Neutrophil (primary cell): Measurements from ENCODE around the gene TRERF1.

Experiments used
- H3K27ac ChIP-seq: fragments of 200-600 bp; sonication (generic); 2 replicates; pipeline ENCODE4 v1.5.1; 2016; ENCODE audit warnings: mild to moderate bottlenecking, moderate library complexity
- H3K27me3 ChIP-seq: fragments of 200-600 bp; sonication (generic); 2 replicates; pipeline ENCODE4 v1.6.0; 2016; ENCODE audit warnings: mild to moderate bottlenecking
- H3K36me3 ChIP-seq: fragments of 200-600 bp; sonication (generic); 2 replicates; pipeline ENCODE4 v1.5.1; 2017
- H3K4me1 ChIP-seq, 2 experiments: fragments of 200-600 bp in 1 of 2; sonication (generic) in 1 of 2; 1 replicate in 1 of 2; 2 replicates in 1 of 2; pipeline versions ENCODE4 v1.5.1 to v1.6.1; 2013 to 2016; ENCODE audit warnings: low read depth in 1 of 2, low read length in 1 of 2, mild to moderate bottlenecking in 1 of 2, moderate library complexity in 1 of 2; ENCODE audit not compliant: control insufficient read depth in 1 of 2, insufficient read depth in 1 of 2
- H3K4me3 ChIP-seq, 2 experiments: fragments of 200-600 bp in 1 of 2; sonication (generic) in 1 of 2; 1 replicate in 1 of 2; 2 replicates in 1 of 2; pipeline ENCODE4 v1.5.1; 2013 to 2016; ENCODE audit warnings: low read depth in 1 of 2, low read length in 1 of 2, mild to moderate bottlenecking in 1 of 2, moderate library complexity in 1 of 2
- H3K9me3 ChIP-seq: fragments of 200-600 bp; sonication (generic); 2 replicates; pipeline ENCODE4 v1.5.1; 2016
- CTCF ChIP-seq: fragments of 200-600 bp; sonication (generic); IDR thresholded peaks from 2 replicates; pipeline ENCODE4 v1.5.1; 2016; ENCODE audit warnings: antibody characterized with exemption

The TRERF1 gene

GRCh38 chr6:42236030-42236429 is 215.7 kb downstream of the TRERF1 start:
- H3K27me3 ChIP-seq = no peaks in the 10 kb centered on the region
- peaks cover 69% of the 10 kb centered on the region for H3K36me3 ChIP-seq

GRCh38 chr6:42232035-42232434 is 219.7 kb downstream of the TRERF1 start:
- Histone ChIP-seq H3K9me3 (no peaks in the 10 kb centered on the region), H3K4me1 (no peaks in the 10 kb centered on the region), H3K4me3 (no peak overlapping the region), H3K27ac (no peak overlapping the region), H3K36me3 (peaks cover 72% of the 10 kb centered on the region), H3K27me3 (no peaks in the 10 kb centered on the region)
- TF ChIP-seq CTCF = no peak

More at GRCh38 chr6:42236030-42236429, 215.7 kb downstream of the TRERF1 start:
- Histone ChIP-seq H3K4me3 (no peak overlapping the region), H3K4me1 (no peaks in the 10 kb centered on the region), H3K27ac (no peak overlapping the region), H3K9me3 (no peaks in the 10 kb centered on the region)
- no peak for TF ChIP-seq CTCF

- H3K9me3 ChIP-seq = no peaks in the 10 kb centered on the region
- H3K27me3 ChIP-seq = no peaks in the 10 kb centered on the region
- no peaks in the 10 kb centered on the region for H3K4me1 ChIP-seq
- no peak overlapping the region for H3K4me3 ChIP-seq
- no peak for TF ChIP-seq CTCF
- no peak overlapping the region for H3K27ac ChIP-seq
- peaks cover 74% of the 10 kb centered on the region for H3K36me3 ChIP-seq
Observed at GRCh38 chr6:42230345-42231321, 221.1 kb downstream of the TRERF1 start.

- Histone ChIP-seq H3K27ac (no peak overlapping the region), H3K27me3 (no peaks in the 10 kb centered on the region), H3K9me3 (no peaks in the 10 kb centered on the region), H3K4me1 (no peaks in the 10 kb centered on the region), H3K36me3 (peaks cover 68% of the 10 kb centered on the region), H3K4me3 (no peak overlapping the region)
- TF ChIP-seq CTCF = no peak
Observed at GRCh38 chr6:42229506-42230119, 222.1 kb downstream of the TRERF1 start.

GRCh38 chr6:42228305-42228704 is 223.4 kb downstream of the TRERF1 start:
- peaks cover 68% of the 10 kb centered on the region for H3K36me3 ChIP-seq
- TF ChIP-seq CTCF = no peak

More at GRCh38 chr6:42228305-42228704, 223.4 kb downstream of the TRERF1 start:
- Histone ChIP-seq H3K27ac (no peak overlapping the region), H3K9me3 (no peaks in the 10 kb centered on the region), H3K27me3 (no peaks in the 10 kb centered on the region), H3K4me3 (no peak overlapping the region), H3K4me1 (no peaks in the 10 kb centered on the region)
